ENCODE results near the gene DIP2B.

GRCh38 chr12:50573271-50573670 is 68.5 kb downstream of the DIP2B start:
- TF ChIP-seq CTCF (IDR thresholded peaks at IDR 0.05; ENCODE audit: poor library complexity, severe bottlenecking) = no peak
- TF ChIP-seq EP300 (conservative IDR thresholded peaks at IDR 0.05; ENCODE audit: poor library complexity, severe bottlenecking) = no peak
- no peak for TF ChIP-seq RAD21 (conservative IDR thresholded peaks at IDR 0.05)
- TF ChIP-seq REST (IDR thresholded peaks at IDR 0.05; ENCODE audit: borderline replicate concordance) = no peak
- TF ChIP-seq POLR2AphosphoS5 (IDR thresholded peaks at IDR 0.05) = no peak
- no peak for TF ChIP-seq EZH2 (IDR thresholded peaks at IDR 0.05; ENCODE audit: borderline replicate concordance, insufficient read depth, low read length, poor library complexity, severe bottlenecking)

Measured in neural cell (in vitro differentiated cells).